ENCODE measurements around the gene SRSF3. TPM values are rescaled to one million over a fixed set of nuclear protein-coding genes. Genes with fewer than 3 reads are reported as not detected.
"Not testable (repeated sequence)": the region's sequence is repeated elsewhere in the genome, so short reads cannot be mapped to it uniquely, and the experiment has no call there.

Gene SRSF3
- total RNA-seq, 2 experiments from 2014 or later = 550 to 556 TPM

- no peak for TF ChIP-seq CTCF (IDR thresholded peaks at IDR 0.05)
- H3K9me3 Mint-ChIP-seq = no peaks in the 10 kb centered on the region
- Histone ChIP-seq H3K4me3 (ENCODE audit: low read length) (no peak overlapping the region), H3K9me3 (ENCODE audit: control insufficient read depth in 1 of 2, insufficient read depth in 1 of 2, low read length in 2 of 2) (no peaks in the 10 kb centered on the region), H3K4me1 (ENCODE audit: insufficient read depth, low read length) (no peaks in the 10 kb centered on the region), H3K27ac (ENCODE audit: low read depth in 1 of 2, low read length in 2 of 2) (no peak overlapping the region), H3K36me3 (ENCODE audit: insufficient read depth, low read length) (no peaks in the 10 kb centered on the region), H3K27me3 (ENCODE audit: control insufficient read depth in 1 of 2, insufficient read depth in 2 of 2, low read length in 2 of 2) (no peaks in the 10 kb centered on the region)
- DNase-seq (no peak), ATAC-seq (ENCODE audit: poor library complexity) (no peak)
- no peak overlapping the region for H3K4me3 Mint-ChIP-seq
- no peaks in the 10 kb centered on the region for H3K36me3 Mint-ChIP-seq (ENCODE audit: low read depth)
- intact Hi-C loops (cut with DNase I, micrococcal nuclease) = no loop called here
- ChIA-PET CTCF (interaction anchor here (0.6 to 1.0 kb wide), 2 partner anchors 18 to 148 kb away, joined by 3 read pairs; no protein-coding TSS in a partner anchor), POLR2A (no interaction called here)
- H3K27me3 Mint-ChIP-seq = no peaks in the 10 kb centered on the region
- no peaks in the 10 kb centered on the region for H3K4me1 Mint-ChIP-seq (ENCODE audit: low read depth)
- H3K27ac Mint-ChIP-seq = no peak overlapping the region
Measured at GRCh38 chr6:36571122-36572043, 22.8 kb upstream of the SRSF3 start.

GRCh38 chr6:36572353-36573311 lies 21.5 kb upstream of the SRSF3 start:
- H3K9me3 Mint-ChIP-seq; CTCF ChIA-PET; H3K36me3 ChIP-seq (ENCODE audit: insufficient read depth, low read length); intact Hi-C loops (cut with DNase I, micrococcal nuclease); ATAC-seq (ENCODE audit: poor library complexity); DNase-seq; H3K27me3 Mint-ChIP-seq; H3K27ac ChIP-seq (ENCODE audit: low read depth in 1 of 2, low read length in 2 of 2); H3K27me3 ChIP-seq (ENCODE audit: control insufficient read depth in 1 of 2, insufficient read depth in 2 of 2, low read length in 2 of 2); H3K4me3 ChIP-seq (ENCODE audit: low read length); H3K36me3 Mint-ChIP-seq (ENCODE audit: low read depth); H3K4me1 Mint-ChIP-seq (ENCODE audit: low read depth); H3K9me3 ChIP-seq (ENCODE audit: control insufficient read depth in 1 of 2, insufficient read depth in 1 of 2, low read length in 2 of 2); H3K27ac Mint-ChIP-seq; H3K4me1 ChIP-seq (ENCODE audit: insufficient read depth, low read length); H3K4me3 Mint-ChIP-seq: not testable (repeated sequence)
- POLR2A ChIA-PET = interaction anchor here (0.8 kb wide), 1 partner anchor 52 kb away, joined by 3 read pairs; no protein-coding TSS in a partner anchor

- CTCF ChIA-PET = no interaction called here
- Mint-ChIP-seq H3K9me3 (no peaks in the 10 kb centered on the region), H3K36me3 (ENCODE audit: low read depth) (no peaks in the 10 kb centered on the region), H3K4me1 (ENCODE audit: low read depth) (peaks cover 7% of the 10 kb centered on the region), H3K4me3 (no peak overlapping the region), H3K27me3 (no peaks in the 10 kb centered on the region), H3K27ac (no peak overlapping the region)
- Histone ChIP-seq H3K27ac (ENCODE audit: low read depth in 1 of 2, low read length in 2 of 2) (no peak overlapping the region), H3K27me3 (ENCODE audit: control insufficient read depth in 1 of 2, insufficient read depth in 2 of 2, low read length in 2 of 2) (no peaks in the 10 kb centered on the region), H3K4me1 (ENCODE audit: insufficient read depth, low read length) (peaks cover 2% of the 10 kb centered on the region), H3K4me3 (ENCODE audit: low read length) (no peak overlapping the region), H3K36me3 (ENCODE audit: insufficient read depth, low read length) (no peaks in the 10 kb centered on the region), H3K9me3 (ENCODE audit: control insufficient read depth in 1 of 2, insufficient read depth in 1 of 2, low read length in 2 of 2) (no peaks in the 10 kb centered on the region)
- ATAC-seq (ENCODE audit: poor library complexity) = no peak
- DNase-seq = no peak
- POLR2A ChIA-PET = interaction anchor here (2.1 kb wide), 1 partner anchor 19 kb away, joined by 6 read pairs; no protein-coding TSS in a partner anchor
- no peak for TF ChIP-seq CTCF (IDR thresholded peaks at IDR 0.05)
- intact Hi-C loops (cut with DNase I, micrococcal nuclease) = loop anchor here in 1 of 2 experiments (5.0 kb wide), 1 partner anchor 152 kb away; no protein-coding TSS in a partner anchor
Measured at GRCh38 chr6:36574679-36575078, 19.5 kb upstream of the SRSF3 start.
